H1 (cell line): ENCODE data around the gene OCLN. TPM values are rescaled to one million over a fixed set of nuclear protein-coding genes. Genes with fewer than 3 reads are reported as not detected.

ENCODE experiments used
- CEBPB ChIP-seq: IDR thresholded peaks from 2 replicates; pipeline ENCODE4 v1.6.1; 2012; ENCODE audit warnings: low read depth, low read length
- CHD1 ChIP-seq: IDR thresholded peaks from 2 replicates; pipeline ENCODE4 v1.6.1; 2012; ENCODE audit warnings: low read depth, low read length, improper control_type of control experiment
- KDM4A ChIP-seq: IDR thresholded peaks from one replicate; pipeline ENCODE4 v1.7.1; 2012; ENCODE audit warnings: low read depth, mild to moderate bottlenecking, moderate library complexity, low read length, inconsistent platforms; ENCODE audit not compliant: severe bottlenecking
- NRF1 ChIP-seq: IDR thresholded peaks from 2 replicates; pipeline ENCODE4 v1.6.1; 2011; ENCODE audit warnings: mild to moderate bottlenecking, low read depth, low read length, improper control_type of control experiment
- POU5F1 ChIP-seq: IDR thresholded peaks from 2 replicates; pipeline ENCODE4 v1.6.1; 2011; ENCODE audit warnings: low read depth, mild to moderate bottlenecking, low read length, moderate library complexity
- SIX5 ChIP-seq: IDR thresholded peaks from 2 replicates; pipeline ENCODE4 v1.6.1; 2011; ENCODE audit warnings: mild to moderate bottlenecking, low read depth, low read length
- SP2 ChIP-seq: IDR thresholded peaks from 2 replicates; pipeline ENCODE4 v1.6.1; 2012; ENCODE audit warnings: mild to moderate bottlenecking, low read length, inconsistent platforms
- polyA plus RNA-seq, 7 experiments: library from polyadenylated mRNA; depleted of rRNA in 3 of 7; stranded (reverse) in 5 of 7; unstranded in 2 of 7; fragments of >200 nt in 5 of 7; fragments of 200-250 nt in 2 of 7; gene quantifications; 1 replicate in 5 of 7; 2 replicates in 1 of 7; 4 replicates in 1 of 7; pipeline versions ENCODE4 v1.2.1 to v1.2.3, GENCODE V29; 2011 to 2013; ENCODE audit warnings: missing spikeins in 2 of 7, mixed read lengths in 2 of 7
- total RNA-seq: library from RNA; stranded (reverse); fragmentation: NEBNext Ultra II Directional; extraction: Animal tissue kit (Norgen Biotek cat#: 25700); gene quantifications from 2 replicates; pipeline ENCODE4 v1.2.1, GENCODE V29; 2021
- TF ChIP-seq, protein P1 (sequence below): fragments of 300-600 bp; sonication (generic); IDR thresholded peaks from 2 replicates; pipeline ENCODE4 v1.7.1; 2012; ENCODE audit warnings: low read length, moderate library complexity, mild to moderate bottlenecking, inconsistent platforms; ENCODE audit not compliant: insufficient replicate concordance

Gene OCLN
- total and polyA plus RNA-seq, 2 of the 8 experiments (the other 6 are each of a cell fraction or from before 2014, with no cell fraction given): 27.9 to 85.5 TPM

DNA sequence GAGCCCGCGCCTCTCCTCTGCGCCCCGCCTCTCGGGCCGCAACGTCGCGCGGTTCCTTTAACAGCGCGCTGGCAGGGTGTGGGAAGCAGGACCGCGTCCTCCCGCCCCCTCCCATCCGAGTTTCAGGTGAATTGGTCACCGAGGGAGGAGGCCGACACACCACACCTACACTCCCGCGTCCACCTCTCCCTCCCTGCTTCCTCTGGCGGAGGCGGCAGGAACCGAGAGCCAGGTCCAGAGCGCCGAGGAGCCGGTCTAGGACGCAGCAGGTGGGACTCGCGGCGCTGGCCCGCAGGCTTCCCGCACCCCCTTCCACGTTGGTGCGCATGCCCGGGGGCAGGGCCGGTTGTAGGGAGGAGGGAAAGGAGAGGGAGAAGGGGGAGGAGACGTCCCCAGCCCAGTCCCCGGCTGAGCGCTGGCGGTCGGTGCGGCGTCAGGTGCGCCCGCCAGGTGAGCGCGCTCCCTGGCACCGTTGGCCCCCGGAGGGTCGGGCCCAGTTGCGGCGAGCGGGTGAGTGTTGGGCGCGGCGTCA lies at the start of gene OCLN (continued):
- TF ChIP-seq, protein P1, sequence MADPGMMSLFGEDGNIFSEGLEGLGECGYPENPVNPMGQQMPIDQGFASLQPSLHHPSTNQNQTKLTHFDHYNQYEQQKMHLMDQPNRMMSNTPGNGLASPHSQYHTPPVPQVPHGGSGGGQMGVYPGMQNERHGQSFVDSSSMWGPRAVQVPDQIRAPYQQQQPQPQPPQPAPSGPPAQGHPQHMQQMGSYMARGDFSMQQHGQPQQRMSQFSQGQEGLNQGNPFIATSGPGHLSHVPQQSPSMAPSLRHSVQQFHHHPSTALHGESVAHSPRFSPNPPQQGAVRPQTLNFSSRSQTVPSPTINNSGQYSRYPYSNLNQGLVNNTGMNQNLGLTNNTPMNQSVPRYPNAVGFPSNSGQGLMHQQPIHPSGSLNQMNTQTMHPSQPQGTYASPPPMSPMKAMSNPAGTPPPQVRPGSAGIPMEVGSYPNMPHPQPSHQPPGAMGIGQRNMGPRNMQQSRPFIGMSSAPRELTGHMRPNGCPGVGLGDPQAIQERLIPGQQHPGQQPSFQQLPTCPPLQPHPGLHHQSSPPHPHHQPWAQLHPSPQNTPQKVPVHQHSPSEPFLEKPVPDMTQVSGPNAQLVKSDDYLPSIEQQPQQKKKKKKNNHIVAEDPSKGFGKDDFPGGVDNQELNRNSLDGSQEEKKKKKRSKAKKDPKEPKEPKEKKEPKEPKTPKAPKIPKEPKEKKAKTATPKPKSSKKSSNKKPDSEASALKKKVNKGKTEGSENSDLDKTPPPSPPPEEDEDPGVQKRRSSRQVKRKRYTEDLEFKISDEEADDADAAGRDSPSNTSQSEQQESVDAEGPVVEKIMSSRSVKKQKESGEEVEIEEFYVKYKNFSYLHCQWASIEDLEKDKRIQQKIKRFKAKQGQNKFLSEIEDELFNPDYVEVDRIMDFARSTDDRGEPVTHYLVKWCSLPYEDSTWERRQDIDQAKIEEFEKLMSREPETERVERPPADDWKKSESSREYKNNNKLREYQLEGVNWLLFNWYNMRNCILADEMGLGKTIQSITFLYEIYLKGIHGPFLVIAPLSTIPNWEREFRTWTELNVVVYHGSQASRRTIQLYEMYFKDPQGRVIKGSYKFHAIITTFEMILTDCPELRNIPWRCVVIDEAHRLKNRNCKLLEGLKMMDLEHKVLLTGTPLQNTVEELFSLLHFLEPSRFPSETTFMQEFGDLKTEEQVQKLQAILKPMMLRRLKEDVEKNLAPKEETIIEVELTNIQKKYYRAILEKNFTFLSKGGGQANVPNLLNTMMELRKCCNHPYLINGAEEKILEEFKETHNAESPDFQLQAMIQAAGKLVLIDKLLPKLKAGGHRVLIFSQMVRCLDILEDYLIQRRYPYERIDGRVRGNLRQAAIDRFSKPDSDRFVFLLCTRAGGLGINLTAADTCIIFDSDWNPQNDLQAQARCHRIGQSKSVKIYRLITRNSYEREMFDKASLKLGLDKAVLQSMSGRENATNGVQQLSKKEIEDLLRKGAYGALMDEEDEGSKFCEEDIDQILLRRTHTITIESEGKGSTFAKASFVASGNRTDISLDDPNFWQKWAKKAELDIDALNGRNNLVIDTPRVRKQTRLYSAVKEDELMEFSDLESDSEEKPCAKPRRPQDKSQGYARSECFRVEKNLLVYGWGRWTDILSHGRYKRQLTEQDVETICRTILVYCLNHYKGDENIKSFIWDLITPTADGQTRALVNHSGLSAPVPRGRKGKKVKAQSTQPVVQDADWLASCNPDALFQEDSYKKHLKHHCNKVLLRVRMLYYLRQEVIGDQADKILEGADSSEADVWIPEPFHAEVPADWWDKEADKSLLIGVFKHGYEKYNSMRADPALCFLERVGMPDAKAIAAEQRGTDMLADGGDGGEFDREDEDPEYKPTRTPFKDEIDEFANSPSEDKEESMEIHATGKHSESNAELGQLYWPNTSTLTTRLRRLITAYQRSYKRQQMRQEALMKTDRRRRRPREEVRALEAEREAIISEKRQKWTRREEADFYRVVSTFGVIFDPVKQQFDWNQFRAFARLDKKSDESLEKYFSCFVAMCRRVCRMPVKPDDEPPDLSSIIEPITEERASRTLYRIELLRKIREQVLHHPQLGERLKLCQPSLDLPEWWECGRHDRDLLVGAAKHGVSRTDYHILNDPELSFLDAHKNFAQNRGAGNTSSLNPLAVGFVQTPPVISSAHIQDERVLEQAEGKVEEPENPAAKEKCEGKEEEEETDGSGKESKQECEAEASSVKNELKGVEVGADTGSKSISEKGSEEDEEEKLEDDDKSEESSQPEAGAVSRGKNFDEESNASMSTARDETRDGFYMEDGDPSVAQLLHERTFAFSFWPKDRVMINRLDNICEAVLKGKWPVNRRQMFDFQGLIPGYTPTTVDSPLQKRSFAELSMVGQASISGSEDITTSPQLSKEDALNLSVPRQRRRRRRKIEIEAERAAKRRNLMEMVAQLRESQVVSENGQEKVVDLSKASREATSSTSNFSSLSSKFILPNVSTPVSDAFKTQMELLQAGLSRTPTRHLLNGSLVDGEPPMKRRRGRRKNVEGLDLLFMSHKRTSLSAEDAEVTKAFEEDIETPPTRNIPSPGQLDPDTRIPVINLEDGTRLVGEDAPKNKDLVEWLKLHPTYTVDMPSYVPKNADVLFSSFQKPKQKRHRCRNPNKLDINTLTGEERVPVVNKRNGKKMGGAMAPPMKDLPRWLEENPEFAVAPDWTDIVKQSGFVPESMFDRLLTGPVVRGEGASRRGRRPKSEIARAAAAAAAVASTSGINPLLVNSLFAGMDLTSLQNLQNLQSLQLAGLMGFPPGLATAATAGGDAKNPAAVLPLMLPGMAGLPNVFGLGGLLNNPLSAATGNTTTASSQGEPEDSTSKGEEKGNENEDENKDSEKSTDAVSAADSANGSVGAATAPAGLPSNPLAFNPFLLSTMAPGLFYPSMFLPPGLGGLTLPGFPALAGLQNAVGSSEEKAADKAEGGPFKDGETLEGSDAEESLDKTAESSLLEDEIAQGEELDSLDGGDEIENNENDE: no peak
- TF ChIP-seq NRF1 (peak; percentile 84), CHD1 (no peak), SIX5 (no peak), SP2 (no peak), CEBPB (no peak), KDM4A (peak; percentile 86), POU5F1 (no peak)
- TF ChIP-seq, all 59 proteins: peak for 18
